Measurements from ENCODE around the gene CEP295NL.
"Not testable (repeated sequence)": the region's sequence is repeated elsewhere in the genome, so short reads cannot be mapped to it uniquely, and the experiment has no call there.

Gene CEP295NL

DNA sequence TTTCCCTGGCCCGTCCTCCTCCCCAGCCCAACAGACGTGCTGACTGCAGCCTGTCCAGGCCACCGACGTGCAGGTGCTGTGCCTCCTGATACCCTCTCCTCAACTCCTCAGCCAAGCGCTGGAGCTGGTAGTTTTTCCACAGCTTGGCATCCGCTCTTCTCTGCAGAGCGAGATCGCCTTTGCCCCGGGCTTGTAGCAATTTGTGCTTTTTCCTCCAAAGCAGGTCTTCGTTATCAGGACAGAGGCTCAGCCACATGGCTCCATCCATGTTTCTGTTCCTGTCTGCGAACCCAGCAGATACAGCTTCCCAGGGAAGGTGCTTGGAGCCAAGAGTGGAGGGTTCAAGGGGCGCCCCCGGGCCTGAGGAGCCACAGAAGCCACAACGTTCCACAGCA, 10.9 kb downstream of the CEP295NL start:
- TF ChIP-seq, protein P1, sequence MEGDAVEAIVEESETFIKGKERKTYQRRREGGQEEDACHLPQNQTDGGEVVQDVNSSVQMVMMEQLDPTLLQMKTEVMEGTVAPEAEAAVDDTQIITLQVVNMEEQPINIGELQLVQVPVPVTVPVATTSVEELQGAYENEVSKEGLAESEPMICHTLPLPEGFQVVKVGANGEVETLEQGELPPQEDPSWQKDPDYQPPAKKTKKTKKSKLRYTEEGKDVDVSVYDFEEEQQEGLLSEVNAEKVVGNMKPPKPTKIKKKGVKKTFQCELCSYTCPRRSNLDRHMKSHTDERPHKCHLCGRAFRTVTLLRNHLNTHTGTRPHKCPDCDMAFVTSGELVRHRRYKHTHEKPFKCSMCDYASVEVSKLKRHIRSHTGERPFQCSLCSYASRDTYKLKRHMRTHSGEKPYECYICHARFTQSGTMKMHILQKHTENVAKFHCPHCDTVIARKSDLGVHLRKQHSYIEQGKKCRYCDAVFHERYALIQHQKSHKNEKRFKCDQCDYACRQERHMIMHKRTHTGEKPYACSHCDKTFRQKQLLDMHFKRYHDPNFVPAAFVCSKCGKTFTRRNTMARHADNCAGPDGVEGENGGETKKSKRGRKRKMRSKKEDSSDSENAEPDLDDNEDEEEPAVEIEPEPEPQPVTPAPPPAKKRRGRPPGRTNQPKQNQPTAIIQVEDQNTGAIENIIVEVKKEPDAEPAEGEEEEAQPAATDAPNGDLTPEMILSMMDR (IDR thresholded peaks at IDR 0.05; ENCODE audit: insufficient read depth, missing control alignments), result no peak
- FAIRE-seq (no peak), DNase-seq (ENCODE audit: insufficient read length, low spot score) (no peak)

- FAIRE-seq, result no peak
- TF ChIP-seq, protein P1 (IDR thresholded peaks at IDR 0.05; ENCODE audit: insufficient read depth, missing control alignments), result no peak
- no peak for DNase-seq (ENCODE audit: insufficient read length, low spot score)
Observed at GRCh38 chr17:78891406-78892061, 11.5 kb downstream of the CEP295NL start.

GRCh38 chr17:78890498-78890897, 12.5 kb downstream of the CEP295NL start:
- DNase-seq (ENCODE audit: insufficient read length, low spot score) (no peak), FAIRE-seq (no peak)
- TF ChIP-seq, protein P1 (IDR thresholded peaks at IDR 0.05; ENCODE audit: insufficient read depth, missing control alignments), result no peak

DNA sequence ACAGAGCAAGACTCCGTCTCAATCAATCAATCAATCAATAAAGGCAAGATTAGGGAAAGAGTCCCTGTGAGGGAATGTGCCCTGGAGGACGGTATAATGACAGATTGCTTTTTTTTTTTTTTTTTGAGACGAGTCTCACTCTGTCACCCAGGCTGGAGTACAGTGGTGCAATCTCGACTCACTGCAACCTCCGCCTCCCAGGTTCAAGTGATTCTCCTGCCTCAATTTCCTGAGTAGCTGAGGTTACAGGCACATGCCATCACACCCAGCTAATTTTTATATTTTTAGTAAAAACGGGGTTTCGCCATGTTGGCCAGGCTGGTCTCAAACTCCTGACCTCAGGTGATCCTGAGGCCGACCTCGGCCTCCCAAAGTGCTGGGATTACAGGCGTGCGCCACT, 12.9 kb downstream of the CEP295NL start:
- not testable (repeated sequence) for FAIRE-seq; DNase-seq (ENCODE audit: insufficient read length, low spot score)

- TF ChIP-seq, protein P1 (IDR thresholded peaks at IDR 0.05; ENCODE audit: insufficient read depth, missing control alignments), result no peak
- FAIRE-seq (no peak), DNase-seq (ENCODE audit: insufficient read length, low spot score) (no peak)
Observed at GRCh38 chr17:78889531-78889930, 13.5 kb downstream of the CEP295NL start.

GRCh38 chr17:78888941-78889518, 14.0 kb downstream of the CEP295NL start:
- TF ChIP-seq, protein P1 (IDR thresholded peaks at IDR 0.05; ENCODE audit: insufficient read depth, missing control alignments), result no peak
- DNase-seq (ENCODE audit: insufficient read length, low spot score), result no peak
- FAIRE-seq, result no peak

DNA sequence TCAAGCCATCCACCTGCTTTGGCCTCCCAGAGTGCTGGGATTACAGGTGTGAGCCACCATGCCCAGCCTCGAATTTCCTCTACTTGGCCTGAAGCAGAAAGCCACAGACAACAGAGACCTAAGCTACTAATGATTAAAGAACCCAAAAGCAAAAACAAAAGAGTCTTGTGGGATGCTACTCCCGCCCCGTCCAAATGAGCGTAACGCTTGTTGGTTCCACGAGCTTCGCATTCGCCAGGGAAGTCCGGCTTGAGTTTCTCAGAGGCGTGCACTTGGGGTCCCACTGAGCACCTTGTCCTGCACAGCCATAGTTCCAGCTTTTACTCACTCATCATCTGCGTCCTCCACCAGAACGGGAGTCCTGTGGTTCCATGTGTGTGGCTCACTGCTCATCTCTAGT, 16.0 kb downstream of the CEP295NL start:
- TF ChIP-seq, protein P1 (IDR thresholded peaks at IDR 0.05; ENCODE audit: insufficient read depth, missing control alignments), result no peak
- no peak for FAIRE-seq

More for the DNA sequence above, 16.0 kb downstream of the CEP295NL start:
- no peak for DNase-seq (ENCODE audit: insufficient read length, low spot score)
